HG02981 (cell line): ENCODE results near the gene LTB4R.

Experiments
- ATAC-seq: cut with Tn5 transposase; IDR thresholded peaks from one replicate; pipeline ENCODE4 v1.9.1; 2021; ENCODE audit warnings: mild to moderate bottlenecking, moderate library complexity; ENCODE audit not compliant: unreplicated experiment

Gene LTB4R

DNA sequence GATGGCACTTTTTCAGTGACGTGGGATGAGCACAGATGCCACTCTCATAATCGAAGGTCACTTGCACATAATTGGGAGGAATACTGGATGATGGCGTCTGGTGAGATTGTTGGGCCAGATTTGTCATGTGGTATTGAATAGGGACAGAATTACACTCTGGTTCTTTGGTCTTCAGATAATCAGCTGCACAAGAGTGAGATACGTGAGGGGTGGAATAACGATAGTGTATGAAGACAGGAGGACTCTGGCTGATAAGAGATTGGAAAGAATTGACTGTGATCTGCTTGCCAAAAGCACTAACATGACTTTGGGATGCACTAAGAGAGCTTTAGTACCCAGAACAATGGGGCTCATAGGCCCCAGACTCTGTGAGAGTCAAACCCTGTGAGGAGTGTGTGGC lies 32.9 kb upstream of the LTB4R start:
- ATAC-seq = no peak

DNA sequence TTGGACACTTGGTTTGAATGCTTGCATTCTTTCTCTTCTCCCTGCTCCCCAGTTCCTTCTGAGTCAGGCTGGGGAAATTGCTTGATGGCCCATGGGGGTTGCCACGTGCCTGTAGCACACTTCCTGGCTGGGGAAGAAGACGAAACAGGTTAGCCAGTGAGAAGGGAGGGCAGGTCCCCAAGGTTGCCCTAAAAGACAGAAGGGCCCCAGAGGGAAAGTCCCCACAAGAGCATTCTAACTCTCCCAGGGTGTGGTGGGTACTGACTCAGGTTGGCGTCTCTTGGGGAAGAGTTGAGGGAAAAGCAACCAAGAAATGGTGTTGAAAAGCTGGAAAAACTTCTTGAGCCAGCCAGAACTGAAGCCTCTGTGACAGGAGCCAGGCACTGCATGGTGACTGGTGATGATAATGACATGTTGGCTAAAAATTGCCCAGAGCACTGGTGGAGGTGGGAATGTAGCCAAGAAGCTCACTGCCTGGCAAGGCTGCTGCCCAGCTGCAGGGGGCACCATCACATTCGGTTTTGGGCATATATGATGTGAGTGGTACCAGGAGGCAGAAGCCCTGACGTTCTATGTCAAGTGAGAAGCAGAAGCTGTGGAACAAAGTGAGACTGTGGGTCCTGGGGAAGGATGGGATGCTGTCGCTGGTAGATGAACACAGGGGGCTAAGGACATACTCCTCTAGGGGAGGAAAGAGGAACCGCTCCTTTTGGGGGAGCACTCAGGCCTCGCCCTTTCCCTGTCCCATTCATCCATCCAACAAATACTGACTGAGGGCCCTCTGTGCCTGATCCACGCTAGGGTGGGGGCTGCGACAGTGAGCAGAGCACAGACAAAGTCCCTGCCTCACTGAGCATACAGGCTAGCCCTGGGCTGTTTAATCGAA lies 31.8 kb upstream of the LTB4R start:
- ATAC-seq = no peak

DNA sequence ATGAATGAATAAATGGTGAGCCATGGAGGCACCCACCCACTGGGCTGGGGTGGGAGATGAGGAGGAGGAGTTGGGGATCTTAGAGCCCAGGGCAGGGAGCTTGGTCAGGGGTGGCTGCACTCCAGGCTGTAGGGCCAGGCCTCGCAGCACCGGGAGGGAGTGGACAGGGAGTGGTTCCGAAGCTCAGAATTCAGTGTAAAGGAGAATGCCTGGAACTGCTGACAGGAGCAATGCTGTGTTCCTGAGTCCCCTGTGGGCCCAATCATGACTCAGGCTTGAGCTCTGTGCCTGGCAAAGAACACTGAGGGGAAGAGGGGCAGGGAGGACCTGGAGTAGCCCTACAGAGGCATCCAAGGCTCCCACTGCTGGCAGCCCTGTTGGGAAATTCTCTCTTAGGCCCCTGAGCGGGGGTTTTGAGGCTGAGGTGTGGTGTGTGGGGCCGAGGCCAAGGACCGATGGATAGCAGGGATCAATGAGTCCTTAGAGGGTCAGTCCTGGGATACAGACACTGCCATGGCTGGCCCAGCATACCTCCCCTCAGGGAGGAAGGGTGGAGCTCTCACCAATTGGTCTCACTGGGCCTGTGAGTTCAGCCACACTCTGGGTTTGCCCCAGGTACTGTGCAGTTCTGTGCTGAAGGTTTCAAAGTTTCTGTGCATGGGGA lies 30.4 kb upstream of the LTB4R start:
- no peak for ATAC-seq

DNA sequence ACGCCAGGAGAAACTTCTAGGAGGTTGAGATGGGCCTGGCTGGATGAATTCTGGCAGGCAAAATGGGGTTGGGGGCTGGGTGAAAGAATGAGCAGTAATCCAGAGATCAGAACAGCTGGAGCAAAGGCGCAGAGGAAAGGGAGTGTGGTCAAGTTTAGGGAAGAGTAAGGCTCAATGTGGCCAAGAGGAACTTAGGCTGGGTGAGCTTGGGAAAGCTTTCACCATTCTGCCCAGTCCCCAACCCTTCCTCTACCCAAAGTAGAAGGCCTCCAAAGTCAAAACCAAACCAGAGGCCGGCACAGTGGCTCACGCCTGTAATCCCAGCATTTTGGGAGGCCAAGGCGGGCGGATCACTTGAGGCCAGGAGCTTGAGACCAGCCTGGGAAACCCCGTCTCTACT lies 29.7 kb upstream of the LTB4R start:
- no peak for ATAC-seq

DNA sequence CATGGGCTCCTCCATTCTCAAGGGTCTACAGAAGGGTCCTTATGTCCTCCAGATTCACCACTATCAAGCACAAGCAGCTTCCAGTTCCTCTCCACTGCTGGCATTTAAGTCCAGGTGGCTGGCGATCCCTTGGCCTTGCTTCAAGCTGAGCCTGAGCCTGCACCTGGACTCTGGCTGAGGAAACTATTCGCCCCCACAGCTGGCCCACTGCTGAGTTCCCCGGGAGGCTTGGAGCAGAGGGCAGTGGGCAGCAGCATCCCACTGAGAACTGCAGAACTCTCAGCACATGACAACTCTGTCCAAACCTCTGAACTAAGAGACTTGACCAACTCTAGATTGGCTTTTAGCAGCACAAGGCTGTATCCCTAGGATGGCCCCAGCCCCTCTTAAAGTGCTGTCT lies 28.6 kb upstream of the LTB4R start:
- ATAC-seq = no peak

- ATAC-seq = no peak
Measured at GRCh38 chr14:24283796-24284460, 27.4 kb upstream of the LTB4R start.

GRCh38 chr14:24284501-24285035 lies 26.7 kb upstream of the LTB4R start:
- ATAC-seq = no peak

DNA sequence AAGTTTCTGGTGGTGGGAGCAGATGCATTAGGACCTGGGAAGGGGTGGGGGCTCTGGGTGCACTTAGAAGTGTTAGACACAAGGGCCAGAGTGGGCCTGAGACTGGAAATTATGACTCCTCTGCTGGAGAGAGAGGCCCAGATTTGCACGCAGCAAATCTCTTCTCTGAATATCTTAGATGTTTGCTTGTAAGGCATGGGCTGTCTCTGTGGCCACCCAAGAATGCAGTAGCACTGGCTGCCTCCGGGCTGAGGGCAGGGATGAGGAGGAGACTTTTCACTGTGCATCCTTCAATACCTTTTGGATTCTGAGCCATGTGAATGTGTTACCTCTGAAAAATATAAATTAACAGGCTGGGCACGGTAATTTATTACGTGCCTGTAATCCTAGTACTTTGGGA lies 26.0 kb upstream of the LTB4R start:
- no peak for ATAC-seq

DNA sequence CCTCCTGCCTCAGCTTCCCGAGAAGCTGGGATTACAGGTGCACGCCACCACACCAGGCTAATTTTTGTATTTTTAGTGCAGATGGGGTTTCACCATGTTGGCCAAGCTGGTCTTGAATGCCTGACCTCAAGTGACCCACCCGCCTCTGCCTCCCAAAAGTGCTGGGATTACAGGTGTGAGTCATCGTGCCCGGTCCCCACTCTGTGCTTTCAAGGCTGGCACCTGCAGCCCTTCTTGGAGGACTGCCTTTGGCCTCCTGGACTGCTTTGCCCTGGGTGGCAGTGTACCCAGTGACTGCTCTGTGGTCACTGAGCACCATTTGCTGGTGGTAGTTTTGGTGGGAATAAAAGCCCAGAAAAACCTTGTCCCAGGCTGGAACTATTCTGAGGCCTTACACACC lies 24.3 kb upstream of the LTB4R start:
- no peak for ATAC-seq

GRCh38 chr14:24289649-24290280 lies 21.5 kb upstream of the LTB4R start:
- ATAC-seq = peak; percentile 70

GRCh38 chr14:24290746-24291145 lies 20.6 kb upstream of the LTB4R start:
- no peak for ATAC-seq

- ATAC-seq = no peak
Measured at GRCh38 chr14:24291446-24292117, 19.7 kb upstream of the LTB4R start.

- no peak for ATAC-seq
Measured at GRCh38 chr14:24292118-24292807, 19.0 kb upstream of the LTB4R start.

GRCh38 chr14:24293525-24293924 lies 17.8 kb upstream of the LTB4R start:
- no peak for ATAC-seq

DNA sequence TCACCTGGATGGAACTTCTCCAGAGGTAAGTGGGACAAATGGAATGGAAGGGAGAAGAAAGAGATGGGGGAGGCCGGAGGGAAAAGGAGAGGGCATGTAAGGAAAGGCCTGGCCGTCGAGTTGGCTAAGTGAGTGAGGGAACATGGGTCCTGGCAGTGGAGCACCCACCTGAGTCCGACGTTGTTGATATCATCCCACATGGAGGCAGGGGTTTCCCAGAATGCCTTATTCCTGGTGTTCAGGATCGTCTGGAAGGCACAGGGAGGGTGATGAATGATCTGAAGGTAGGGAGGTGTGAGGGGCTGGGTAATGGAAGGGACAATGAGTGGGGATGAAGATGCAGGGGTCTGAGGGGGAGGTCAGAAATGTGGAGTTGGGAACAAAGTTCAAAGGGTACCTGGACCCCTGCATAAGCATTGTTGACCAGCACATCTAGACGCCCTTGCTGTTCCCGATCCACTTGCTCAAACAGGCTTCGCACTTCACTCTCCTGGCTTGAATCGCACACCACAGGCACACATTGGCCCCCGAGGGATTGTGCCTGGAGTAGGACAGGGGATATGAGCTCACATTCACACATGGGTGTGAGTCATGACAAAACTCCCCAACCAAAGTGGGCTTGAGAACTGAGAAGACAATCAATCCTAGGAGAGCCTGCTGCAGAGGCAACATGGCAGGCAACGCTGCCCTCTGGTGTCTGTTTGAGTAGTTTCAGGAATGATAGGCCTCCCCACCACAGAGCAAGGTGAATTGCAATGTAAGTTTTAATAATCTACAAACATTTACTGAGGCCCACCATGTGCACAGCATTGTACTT lies 14.8 kb upstream of the LTB4R start:
- ATAC-seq = peak; percentile 50

DNA sequence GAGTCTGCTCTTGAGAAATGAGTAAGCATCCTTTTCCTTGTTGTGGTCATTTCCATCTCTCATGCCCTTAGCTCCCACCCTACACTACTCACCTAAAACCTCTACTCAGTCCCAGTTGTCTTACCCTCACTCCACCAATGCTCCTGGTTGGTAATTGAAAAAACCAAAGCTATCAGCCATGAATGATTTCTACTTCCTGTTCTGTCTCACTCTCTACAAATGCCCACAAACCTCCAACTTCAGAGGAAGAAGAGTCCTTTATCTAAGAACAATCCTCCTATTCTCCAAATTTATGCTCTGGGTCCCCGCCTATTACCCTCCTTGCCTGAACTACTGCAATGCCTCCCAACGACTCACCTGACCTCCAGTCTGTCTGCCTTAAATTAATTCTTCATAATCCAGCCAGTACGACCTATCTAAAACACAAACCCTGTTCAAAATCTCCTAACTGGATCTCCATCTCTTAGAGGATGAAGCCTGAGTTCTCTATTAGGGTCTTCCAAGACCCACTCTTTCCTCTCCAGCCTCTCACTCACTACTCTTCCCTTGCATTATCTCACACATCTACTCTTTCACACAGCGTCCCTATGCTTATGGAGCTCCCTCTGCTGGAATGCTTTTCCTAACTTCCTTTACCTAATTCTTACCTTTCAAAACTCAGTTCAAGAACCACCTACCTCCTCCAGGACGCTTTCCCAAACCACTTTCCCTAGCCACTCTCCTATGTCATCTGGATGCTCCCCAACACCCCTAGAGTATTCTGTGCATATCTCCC lies 13.9 kb upstream of the LTB4R start:
- peak; percentile 26 for ATAC-seq

GRCh38 chr14:24298892-24299254 lies 12.4 kb upstream of the LTB4R start:
- ATAC-seq = no peak
